IPS-18c (cell line): Measurements from ENCODE around the gene ERICH6B.

Experiments used
- H3K4me3 ChIP-seq: 2 replicates; pipeline ENCODE4 v1.7.0; 2013; ENCODE audit warnings: low read depth, mild to moderate bottlenecking, low read length, moderate library complexity; ENCODE audit not compliant: insufficient read depth
- H3K9me3 ChIP-seq: one replicate; pipeline ENCODE4 v1.6.1; 2013; ENCODE audit warnings: mild to moderate bottlenecking, low read length, moderate library complexity; ENCODE audit not compliant: control insufficient read depth, insufficient read depth

Gene ERICH6B

GRCh38 chr13:45575146-45575829 is 40.3 kb downstream of the ERICH6B start:
- H3K9me3 ChIP-seq = peaks cover 2% of the 10 kb centered on the region
- no peak overlapping the region for H3K4me3 ChIP-seq

GRCh38 chr13:45565331-45565730 is 50.2 kb downstream of the ERICH6B start:
- Histone ChIP-seq H3K4me3 (no peak overlapping the region), H3K9me3 (no peaks in the 10 kb centered on the region)

- H3K9me3 ChIP-seq = no peaks in the 10 kb centered on the region
- no peak overlapping the region for H3K4me3 ChIP-seq
Measured at GRCh38 chr13:45564133-45564776, 51.3 kb downstream of the ERICH6B start.

GRCh38 chr13:45554604-45555109 is 60.9 kb downstream of the ERICH6B start:
- no peak overlapping the region for H3K4me3 ChIP-seq
- H3K9me3 ChIP-seq = no peaks in the 10 kb centered on the region

- H3K4me3 ChIP-seq = no peak overlapping the region
- no peaks in the 10 kb centered on the region for H3K9me3 ChIP-seq
Measured at GRCh38 chr13:45548281-45548680, 67.3 kb downstream of the ERICH6B start.

- H3K4me3 ChIP-seq = no peak overlapping the region
- peaks cover 2% of the 10 kb centered on the region for H3K9me3 ChIP-seq
Measured at GRCh38 chr13:45546410-45546765, 69.2 kb downstream of the ERICH6B start.

- H3K9me3 ChIP-seq = peaks cover 2% of the 10 kb centered on the region
Measured at GRCh38 chr13:45545686-45546409, 69.7 kb downstream of the ERICH6B start.

GRCh38 chr13:45544520-45544919 is 71.0 kb downstream of the ERICH6B start:
- Histone ChIP-seq H3K4me3 (no peak overlapping the region), H3K9me3 (peaks cover 2% of the 10 kb centered on the region)

More at GRCh38 chr13:45545686-45546409, 69.7 kb downstream of the ERICH6B start:
- no peak overlapping the region for H3K4me3 ChIP-seq

- H3K4me3 ChIP-seq = no peak overlapping the region
- peaks cover 2% of the 10 kb centered on the region for H3K9me3 ChIP-seq
Measured at GRCh38 chr13:45542878-45543277, 72.7 kb downstream of the ERICH6B start.

GRCh38 chr13:45542391-45542790 is 73.1 kb downstream of the ERICH6B start:
- Histone ChIP-seq H3K9me3 (peaks cover 2% of the 10 kb centered on the region), H3K4me3 (no peak overlapping the region)

- H3K4me3 ChIP-seq = no peak overlapping the region
- peaks cover 2% of the 10 kb centered on the region for H3K9me3 ChIP-seq
Measured at GRCh38 chr13:45541806-45542205, 73.7 kb downstream of the ERICH6B start.

- H3K4me3 ChIP-seq = no peak overlapping the region
- peaks cover 2% of the 10 kb centered on the region for H3K9me3 ChIP-seq
Measured at GRCh38 chr13:45540864-45541263, 74.7 kb downstream of the ERICH6B start.

- H3K9me3 ChIP-seq = peaks cover 2% of the 10 kb centered on the region
- no peak overlapping the region for H3K4me3 ChIP-seq
Measured at GRCh38 chr13:45540195-45540594, 75.3 kb downstream of the ERICH6B start.

- Histone ChIP-seq H3K9me3 (peaks cover 2% of the 10 kb centered on the region), H3K4me3 (no peak overlapping the region)
Measured at GRCh38 chr13:45538382-45538781, 77.2 kb downstream of the ERICH6B start.

- peaks cover 1% of the 10 kb centered on the region for H3K9me3 ChIP-seq
Measured at GRCh38 chr13:45537516-45537915, 78.0 kb downstream of the ERICH6B start.

GRCh38 chr13:45536224-45536623 is 79.3 kb downstream of the ERICH6B start:
- H3K9me3 ChIP-seq = no peaks in the 10 kb centered on the region
- no peak overlapping the region for H3K4me3 ChIP-seq

More at GRCh38 chr13:45537516-45537915, 78.0 kb downstream of the ERICH6B start:
- no peak overlapping the region for H3K4me3 ChIP-seq

GRCh38 chr13:45534604-45535003 is 80.9 kb downstream of the ERICH6B start:
- H3K9me3 ChIP-seq = no peaks in the 10 kb centered on the region
- no peak overlapping the region for H3K4me3 ChIP-seq

GRCh38 chr13:45529758-45530157 is 85.8 kb downstream of the ERICH6B start:
- no peaks in the 10 kb centered on the region for H3K9me3 ChIP-seq

More at GRCh38 chr13:45529758-45530157, 85.8 kb downstream of the ERICH6B start:
- H3K4me3 ChIP-seq = no peak overlapping the region
